Limb (tissue), 2 donors: Measurements from ENCODE around the gene LINS1.
A peak's percentile ranks its signal among the peaks of the same experiment; 100 is the strongest.

ENCODE experiments used
- DNase-seq, 2 donors: peaks; one replicate each; pipeline ENCODE4 v3.0.0-alpha.2; 2016; ENCODE audit errors: extremely low spot score in 2 of 2

The LINS1 gene

GRCh38 chr15:100558771-100559254 lies 43.2 kb downstream of the LINS1 start:
- DNase-seq: no peak

- DNase-seq: no peak
Observed at GRCh38 chr15:100553468-100553867, 48.5 kb downstream of the LINS1 start.

GRCh38 chr15:100547961-100548360 lies 54.0 kb downstream of the LINS1 start:
- no peak for DNase-seq

GRCh38 chr15:100544946-100545345 lies 57.0 kb downstream of the LINS1 start:
- DNase-seq: no peak

- DNase-seq: no peak
Observed at GRCh38 chr15:100544338-100544841, 57.6 kb downstream of the LINS1 start.

- DNase-seq: no peak
Observed at GRCh38 chr15:100542290-100542689, 59.7 kb downstream of the LINS1 start.

- no peak for DNase-seq
Observed at GRCh38 chr15:100537331-100537730, 64.7 kb downstream of the LINS1 start.

GRCh38 chr15:100536733-100537132 lies 65.3 kb downstream of the LINS1 start:
- DNase-seq: no peak

- no peak for DNase-seq
Observed at GRCh38 chr15:100533886-100534285, 68.1 kb downstream of the LINS1 start.

GRCh38 chr15:100531823-100532327 lies 70.1 kb downstream of the LINS1 start:
- no peak for DNase-seq

- no peak for DNase-seq
Observed at GRCh38 chr15:100531204-100531603, 70.8 kb downstream of the LINS1 start.

GRCh38 chr15:100529556-100529955 lies 72.4 kb downstream of the LINS1 start:
- no peak for DNase-seq

GRCh38 chr15:100528833-100529428 lies 73.1 kb downstream of the LINS1 start, which contains the start of gene CERS3:
Gene CERS3, minus strand, starts transcription at chr15:100528950. Its CDS starts 27,101 bp downstream, at chr15:100501849.
- no peak for DNase-seq

GRCh38 chr15:100526027-100526481 lies 75.9 kb downstream of the LINS1 start:
- peak; percentile 45 to 56 for DNase-seq

- no peak for DNase-seq
Observed at GRCh38 chr15:100525436-100525835, 76.5 kb downstream of the LINS1 start.

- no peak for DNase-seq
Observed at GRCh38 chr15:100524326-100524725, 77.7 kb downstream of the LINS1 start.

GRCh38 chr15:100521907-100522306 lies 80.1 kb downstream of the LINS1 start:
- DNase-seq: no peak

GRCh38 chr15:100520132-100520921 lies 81.7 kb downstream of the LINS1 start:
- no peak for DNase-seq

GRCh38 chr15:100517846-100518245 lies 84.1 kb downstream of the LINS1 start:
- DNase-seq: peak in 1 of 2 donors; percentile 32
